IPS-15b (cell line): ENCODE measurements around the gene SRP72.

ENCODE experiments used
- H3K27me3 ChIP-seq: one replicate; pipeline ENCODE4 v1.6.1; 2013; ENCODE audit warnings: low read length; ENCODE audit not compliant: control insufficient read depth, insufficient read depth
- H3K36me3 ChIP-seq: one replicate; pipeline ENCODE4 v1.6.1; 2013; ENCODE audit warnings: low read length; ENCODE audit not compliant: control insufficient read depth, insufficient read depth
- H3K4me1 ChIP-seq: one replicate; pipeline ENCODE4 v1.6.1; 2013; ENCODE audit warnings: mild to moderate bottlenecking, low read length; ENCODE audit not compliant: control insufficient read depth, insufficient read depth
- H3K4me3 ChIP-seq: one replicate; pipeline ENCODE4 v1.5.1; 2013; ENCODE audit warnings: low read depth, low read length
- H3K9ac ChIP-seq: one replicate; pipeline ENCODE4 v1.6.1; 2013; ENCODE audit warnings: low read depth, mild to moderate bottlenecking, low read length
- H3K9me3 ChIP-seq: one replicate; pipeline ENCODE4 v1.6.1; 2013; ENCODE audit warnings: mild to moderate bottlenecking, low read length; ENCODE audit not compliant: control insufficient read depth, insufficient read depth

The SRP72 gene, protein sequence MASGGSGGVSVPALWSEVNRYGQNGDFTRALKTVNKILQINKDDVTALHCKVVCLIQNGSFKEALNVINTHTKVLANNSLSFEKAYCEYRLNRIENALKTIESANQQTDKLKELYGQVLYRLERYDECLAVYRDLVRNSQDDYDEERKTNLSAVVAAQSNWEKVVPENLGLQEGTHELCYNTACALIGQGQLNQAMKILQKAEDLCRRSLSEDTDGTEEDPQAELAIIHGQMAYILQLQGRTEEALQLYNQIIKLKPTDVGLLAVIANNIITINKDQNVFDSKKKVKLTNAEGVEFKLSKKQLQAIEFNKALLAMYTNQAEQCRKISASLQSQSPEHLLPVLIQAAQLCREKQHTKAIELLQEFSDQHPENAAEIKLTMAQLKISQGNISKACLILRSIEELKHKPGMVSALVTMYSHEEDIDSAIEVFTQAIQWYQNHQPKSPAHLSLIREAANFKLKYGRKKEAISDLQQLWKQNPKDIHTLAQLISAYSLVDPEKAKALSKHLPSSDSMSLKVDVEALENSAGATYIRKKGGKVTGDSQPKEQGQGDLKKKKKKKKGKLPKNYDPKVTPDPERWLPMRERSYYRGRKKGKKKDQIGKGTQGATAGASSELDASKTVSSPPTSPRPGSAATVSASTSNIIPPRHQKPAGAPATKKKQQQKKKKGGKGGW

DNA sequence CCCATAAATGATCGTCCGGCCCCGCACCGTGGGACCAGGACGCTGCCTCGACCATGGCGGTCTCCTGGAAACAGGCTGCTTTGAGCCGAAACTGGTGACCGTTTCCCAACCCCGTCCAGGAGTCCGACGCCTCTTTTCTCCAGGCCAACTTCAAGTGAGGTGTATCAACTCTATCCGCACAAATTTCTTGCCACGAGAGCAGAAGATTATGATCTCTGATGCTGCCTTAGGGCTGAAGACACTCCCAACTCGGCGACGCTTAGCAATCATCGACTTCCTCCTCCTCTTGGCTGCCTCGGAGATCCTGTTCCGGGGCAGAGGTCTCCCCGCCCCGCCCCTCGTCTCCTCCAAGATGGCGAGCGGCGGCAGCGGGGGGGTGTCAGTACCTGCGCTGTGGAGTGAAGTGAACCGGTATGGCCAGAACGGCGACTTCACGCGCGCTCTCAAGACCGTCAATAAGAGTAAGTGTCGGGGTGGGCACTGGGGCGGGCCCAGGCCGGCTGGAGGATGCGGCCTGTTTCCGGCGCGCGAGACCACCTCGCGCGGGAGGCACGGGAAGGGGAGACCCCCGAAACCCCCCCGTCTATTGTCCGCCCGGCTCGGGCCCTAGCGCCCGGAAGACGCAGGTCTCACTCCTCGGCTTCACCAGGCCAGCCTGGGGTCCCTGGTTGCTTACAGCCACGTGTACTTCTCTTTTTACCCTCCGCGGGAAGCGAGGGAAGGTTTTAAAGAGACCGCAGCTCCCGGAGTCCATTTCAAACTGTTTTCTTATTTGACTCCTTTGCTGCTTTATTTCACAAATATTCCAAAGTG, at the start of gene SRP72:
Gene SRP72 (plus strand): TSS at position 334 of the 813 bp plus-strand sequence. CDS start 19 bp downstream, at position 353.
- peaks cover 7% of the 10 kb centered on the region for H3K36me3 ChIP-seq
- H3K4me1 ChIP-seq = peaks cover 4% of the 10 kb centered on the region
- peak within 1 kb of the TSS; percentile 93 for H3K9ac ChIP-seq
- H3K9me3 ChIP-seq = no peaks in the 10 kb centered on the region
- peak within 1 kb of the TSS; percentile 99 for H3K4me3 ChIP-seq
- H3K27me3 ChIP-seq = no peaks in the 10 kb centered on the region

DNA sequence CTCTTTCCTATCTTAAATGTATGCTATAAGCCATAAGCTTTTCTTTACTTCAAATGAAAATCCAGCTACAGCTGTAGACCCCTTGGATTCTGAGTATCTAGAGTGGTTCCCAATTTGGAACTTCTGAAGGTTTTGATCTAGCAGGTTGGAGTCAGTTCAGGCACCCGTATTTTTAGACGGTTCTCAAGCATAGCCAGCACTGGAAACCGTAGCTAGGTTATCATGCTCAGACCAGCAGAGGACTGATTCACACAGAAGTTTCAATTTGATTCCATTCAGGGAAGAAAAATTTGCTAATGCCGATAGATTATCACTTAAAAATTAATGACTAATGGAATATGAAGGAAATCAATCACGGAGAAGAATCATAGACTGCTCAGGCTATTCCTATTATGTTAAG, 43.2 kb upstream of the SRP72 start:
- Histone ChIP-seq H3K27me3 (no peaks in the 10 kb centered on the region), H3K4me1 (peaks cover 12% of the 10 kb centered on the region), H3K36me3 (no peaks in the 10 kb centered on the region), H3K9ac (no peak overlapping the region), H3K4me3 (no peak overlapping the region), H3K9me3 (no peaks in the 10 kb centered on the region)

DNA sequence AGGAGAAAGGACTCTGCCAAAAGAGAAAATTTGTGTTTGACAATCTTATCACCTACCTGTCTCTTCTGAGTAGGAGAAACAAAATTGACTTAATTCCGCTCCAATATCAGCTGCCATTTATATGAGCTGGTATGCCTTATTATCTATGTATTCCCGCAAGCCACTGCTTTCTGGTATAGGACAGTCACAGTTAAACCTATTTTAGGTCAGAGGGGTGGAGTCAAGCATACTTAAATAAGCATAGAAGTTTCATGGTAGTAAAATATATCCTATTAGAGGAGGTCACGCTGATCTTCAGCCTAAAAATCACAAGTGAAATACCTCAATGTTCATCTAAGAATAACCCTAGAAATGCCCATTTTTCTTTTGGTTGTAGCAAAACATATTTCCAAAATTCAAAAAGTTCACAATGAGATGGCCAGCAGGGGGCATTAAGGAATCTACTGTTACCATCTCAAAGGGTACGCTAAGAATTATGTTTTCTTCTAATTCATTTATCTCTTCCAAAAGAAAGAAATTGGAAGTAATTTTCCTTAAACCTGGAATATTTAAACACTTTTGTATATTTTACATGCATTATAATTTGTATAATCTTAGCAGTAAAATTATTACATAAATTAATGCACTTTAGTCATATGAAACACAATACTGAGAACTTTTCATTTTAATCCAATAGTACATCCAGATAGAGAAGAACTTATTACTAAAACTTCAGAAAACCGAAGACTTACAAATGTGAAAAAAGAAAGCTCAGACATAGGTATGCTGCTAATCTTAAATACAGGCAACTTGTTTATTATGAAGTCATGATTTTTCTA, 42.5 kb upstream of the SRP72 start:
- Histone ChIP-seq H3K36me3 (no peaks in the 10 kb centered on the region), H3K9me3 (no peaks in the 10 kb centered on the region), H3K9ac (no peak overlapping the region), H3K27me3 (no peaks in the 10 kb centered on the region), H3K4me3 (no peak overlapping the region), H3K4me1 (peaks cover 12% of the 10 kb centered on the region)

DNA sequence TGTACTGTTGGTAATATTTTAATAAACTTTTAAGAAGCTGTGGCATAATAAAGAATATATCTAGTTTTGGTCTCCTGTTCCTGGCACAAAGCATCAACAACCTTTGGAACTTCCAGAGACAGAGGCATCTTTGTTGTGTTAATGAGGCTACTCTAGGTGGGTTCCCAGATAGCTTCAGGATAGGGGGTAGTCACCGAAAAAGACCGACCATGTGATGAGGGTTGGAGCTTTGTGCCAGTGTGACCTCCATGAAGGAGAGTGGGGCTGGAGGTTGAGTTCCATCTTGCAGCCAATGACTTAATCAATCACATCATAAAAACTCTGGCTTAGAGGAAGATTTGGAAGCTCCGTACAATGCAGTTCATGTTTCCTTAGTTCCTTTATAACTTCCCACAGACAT, 41.9 kb upstream of the SRP72 start:
- peaks cover 12% of the 10 kb centered on the region for H3K4me1 ChIP-seq
- H3K27me3 ChIP-seq = no peaks in the 10 kb centered on the region
- no peaks in the 10 kb centered on the region for H3K9me3 ChIP-seq
- H3K36me3 ChIP-seq = no peaks in the 10 kb centered on the region
- no peak overlapping the region for H3K9ac ChIP-seq
- H3K4me3 ChIP-seq = peak overlapping the region; percentile 10

DNA sequence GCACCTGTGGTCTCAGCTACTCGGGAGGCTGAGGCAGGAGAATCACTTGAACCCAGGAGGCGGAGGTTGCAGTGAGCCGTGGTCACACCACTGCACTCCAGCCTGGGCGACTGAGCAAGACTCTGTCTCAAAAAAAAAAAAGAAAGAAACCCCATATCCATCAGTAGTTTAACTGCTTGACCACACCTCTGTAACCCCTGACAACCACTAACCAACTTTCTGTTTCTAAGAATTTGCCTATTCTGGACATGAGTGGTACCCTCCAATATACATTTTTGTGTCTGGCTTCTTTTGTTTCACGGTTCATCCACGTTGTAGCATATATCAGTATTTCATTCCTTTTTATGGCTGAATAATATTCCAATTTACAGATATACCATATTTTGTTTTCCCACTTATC, 41.1 kb upstream of the SRP72 start:
- Histone ChIP-seq H3K27me3 (no peaks in the 10 kb centered on the region), H3K9me3 (no peaks in the 10 kb centered on the region), H3K4me1 (peaks cover 12% of the 10 kb centered on the region), H3K36me3 (no peaks in the 10 kb centered on the region), H3K4me3 (no peak overlapping the region), H3K9ac (no peak overlapping the region)

DNA sequence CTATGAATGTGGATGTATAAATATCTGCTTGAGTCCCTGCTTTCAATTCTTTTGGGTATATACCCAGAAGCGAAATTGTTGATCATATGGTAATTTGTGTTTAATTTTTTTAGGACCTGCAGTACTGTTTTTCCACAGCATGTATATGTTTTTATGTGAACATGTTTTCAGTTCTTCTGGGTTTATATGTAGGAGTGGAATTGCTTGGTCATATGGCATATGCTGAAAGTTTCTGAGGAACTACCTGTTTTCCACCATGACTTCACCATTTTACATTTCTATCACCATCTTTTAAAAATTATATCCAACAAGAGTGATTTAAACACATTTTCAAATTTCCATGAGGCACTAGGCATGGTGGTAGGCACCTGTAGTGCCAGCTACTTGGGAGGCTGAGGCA, 40.2 kb upstream of the SRP72 start:
- Histone ChIP-seq H3K27me3 (no peaks in the 10 kb centered on the region), H3K9me3 (no peaks in the 10 kb centered on the region), H3K36me3 (no peaks in the 10 kb centered on the region), H3K4me1 (peaks cover 12% of the 10 kb centered on the region), H3K4me3 (no peak overlapping the region), H3K9ac (no peak overlapping the region)

DNA sequence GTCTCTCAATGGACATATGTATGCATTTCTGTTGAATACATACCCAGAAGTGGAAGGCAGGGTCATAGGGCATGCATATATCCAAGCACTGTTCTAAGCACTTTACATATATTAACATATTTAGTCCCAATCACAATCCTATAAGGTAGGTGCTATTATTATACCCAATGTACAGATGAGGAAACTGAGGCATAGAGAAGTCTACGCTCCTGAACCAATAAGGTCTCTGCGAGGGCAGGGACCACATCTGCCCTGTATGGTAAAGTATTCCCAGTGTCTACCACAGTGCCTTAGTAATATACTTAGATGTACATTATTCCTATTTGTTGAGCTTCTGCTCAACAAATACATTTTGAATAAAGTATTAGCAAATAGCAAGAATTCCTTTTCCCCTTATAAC, 37.2 kb upstream of the SRP72 start:
- peaks cover 7% of the 10 kb centered on the region for H3K4me1 ChIP-seq
- no peaks in the 10 kb centered on the region for H3K9me3 ChIP-seq
- H3K4me3 ChIP-seq = no peak overlapping the region
- H3K9ac ChIP-seq = no peak overlapping the region
- H3K36me3 ChIP-seq = no peaks in the 10 kb centered on the region
- H3K27me3 ChIP-seq = no peaks in the 10 kb centered on the region

DNA sequence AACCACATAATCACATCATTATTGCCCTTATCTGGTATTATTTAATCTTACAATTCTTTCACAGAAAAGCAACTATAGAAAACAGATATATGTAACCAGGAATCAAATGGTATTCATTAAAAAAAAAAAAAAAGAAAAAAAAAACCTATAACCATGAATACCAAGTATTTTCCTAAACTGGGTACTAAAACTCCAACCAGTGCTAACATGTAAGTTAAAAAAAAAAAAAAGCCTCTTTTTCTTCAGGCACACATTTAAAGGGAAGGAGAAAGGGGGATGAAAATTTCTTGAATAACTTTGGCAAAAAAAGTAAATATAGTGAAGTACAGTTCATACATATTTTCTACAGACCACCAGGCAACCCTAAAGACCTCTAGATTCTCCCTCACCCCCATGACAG, 34.1 kb upstream of the SRP72 start:
- Histone ChIP-seq H3K9me3 (no peaks in the 10 kb centered on the region), H3K27me3 (no peaks in the 10 kb centered on the region), H3K9ac (peak overlapping the region; percentile 87), H3K4me1 (no peaks in the 10 kb centered on the region), H3K4me3 (peak overlapping the region; percentile 94), H3K36me3 (no peaks in the 10 kb centered on the region)

DNA sequence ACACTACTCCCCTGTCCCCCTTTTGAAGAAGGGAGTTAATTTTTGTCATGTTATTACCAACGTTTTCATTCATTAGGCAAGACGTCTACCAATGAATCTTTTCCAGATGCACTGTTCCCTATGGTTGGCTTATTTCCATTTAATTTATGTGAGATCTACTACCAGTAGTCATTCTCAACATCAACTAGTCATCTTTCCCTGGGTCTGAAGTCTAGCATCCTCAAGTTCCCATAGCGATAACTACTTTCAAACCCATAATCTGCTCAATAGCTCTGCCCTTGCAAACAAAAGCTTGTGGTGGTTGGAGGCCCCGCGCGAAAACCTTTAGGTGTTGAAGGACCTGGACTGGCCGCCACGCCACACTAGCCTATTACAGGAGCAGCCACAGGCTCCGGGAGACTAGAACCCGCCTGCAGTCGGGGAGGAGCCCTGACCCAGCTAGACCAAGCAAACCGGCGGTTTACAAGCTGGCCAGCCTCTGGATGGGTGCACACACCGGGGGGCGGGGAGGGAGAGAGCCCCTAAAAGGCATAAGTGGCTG, 32.7 kb upstream of the SRP72 start:
- Histone ChIP-seq H3K4me3 (peak overlapping the region; percentile 94), H3K36me3 (no peaks in the 10 kb centered on the region), H3K9ac (peak overlapping the region; percentile 87), H3K4me1 (no peaks in the 10 kb centered on the region), H3K9me3 (no peaks in the 10 kb centered on the region), H3K27me3 (no peaks in the 10 kb centered on the region)

DNA sequence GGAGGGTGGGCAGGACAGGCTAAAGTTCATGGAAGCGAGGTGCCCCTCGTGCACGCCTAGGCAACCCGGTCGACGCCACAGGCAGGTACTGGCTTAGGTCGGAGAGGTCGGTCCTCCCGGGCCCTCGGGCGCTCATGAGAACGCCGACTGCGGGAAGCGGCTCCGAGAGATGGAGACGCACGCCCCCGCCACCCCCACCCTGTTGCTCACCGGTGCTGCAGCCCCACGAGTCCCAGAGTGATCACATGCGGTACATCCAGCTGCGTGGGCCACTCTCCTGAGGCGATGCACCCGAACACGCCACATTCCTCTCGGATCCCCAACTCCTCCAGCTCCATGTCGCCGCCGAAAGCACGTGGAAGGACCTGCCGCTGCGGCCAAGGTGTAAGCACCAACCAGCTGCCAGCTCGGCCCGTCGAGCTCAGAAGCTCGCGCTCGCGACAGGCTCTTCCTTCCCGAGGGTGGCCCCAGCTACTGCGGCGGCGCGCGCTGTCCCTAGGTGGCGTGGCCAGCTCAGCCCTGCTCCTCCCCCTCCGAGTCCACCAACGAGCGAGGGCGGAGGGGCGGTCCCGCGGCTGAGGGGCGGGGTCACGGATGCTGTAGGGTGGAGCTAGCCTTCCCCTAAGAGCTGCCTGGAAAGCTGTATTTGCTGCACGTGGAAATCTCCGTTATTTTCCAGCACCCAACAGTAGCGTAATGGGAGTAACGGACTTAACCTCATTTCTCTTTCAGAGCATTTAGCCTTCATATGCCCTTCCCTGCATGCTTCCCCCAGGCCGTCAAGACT, 32.1 kb upstream of the SRP72 start, which contains the start of gene PPAT:
Gene PPAT (minus strand): TSS at position 476 of the 787 bp plus-strand sequence. CDS start 138 bp downstream, at position 338.
- Histone ChIP-seq H3K4me1 (peaks cover under 1% of the 10 kb centered on the region), H3K4me3 (peak within 1 kb of the TSS; percentile 94), H3K9me3 (no peaks in the 10 kb centered on the region), H3K27me3 (no peaks in the 10 kb centered on the region), H3K36me3 (no peaks in the 10 kb centered on the region), H3K9ac (peak within 1 kb of the TSS; percentile 87)
